Mesendoderm (in vitro differentiated cells): Measurements from ENCODE around the gene CLINT1.

Experiments used
- DNase-seq: peaks from one replicate; pipeline ENCODE4 v3.0.0; 2013
- H2AK5ac ChIP-seq: 2 replicates; pipeline ENCODE4 v1.6.1; 2013; ENCODE audit warnings: low read length, inconsistent platforms
- H2BK120ac ChIP-seq: 2 replicates; pipeline ENCODE4 v1.6.1; 2013; ENCODE audit warnings: low read depth, mild to moderate bottlenecking, low read length, moderate library complexity, mixed read lengths
- H2BK15ac ChIP-seq: replicated peaks from 2 replicates; pipeline ENCODE4 v1.6.1; 2013; ENCODE audit warnings: low read depth, mild to moderate bottlenecking, moderate library complexity
- H2BK5ac ChIP-seq: 2 replicates; pipeline ENCODE4 v1.6.1; 2013; ENCODE audit warnings: low read length, inconsistent platforms
- H3K18ac ChIP-seq: 2 replicates; pipeline ENCODE4 v1.6.1; 2013; ENCODE audit warnings: mild to moderate bottlenecking, low read length, mixed read lengths
- H3K23ac ChIP-seq: one replicate; pipeline ENCODE4 v1.6.1; 2013; ENCODE audit warnings: low read length
- H3K27ac ChIP-seq: 2 replicates; pipeline ENCODE4 v1.5.1; 2013; ENCODE audit warnings: low read depth, mild to moderate bottlenecking, inconsistent platforms, low read length, moderate library complexity
- H3K27me3 ChIP-seq: 2 replicates; pipeline ENCODE4 v1.6.1; 2013; ENCODE audit warnings: low read length, control low read depth, mild to moderate bottlenecking, inconsistent platforms; ENCODE audit not compliant: insufficient read depth, poor library complexity
- H3K36me3 ChIP-seq: 2 replicates; pipeline ENCODE4 v1.6.1; 2013; ENCODE audit warnings: low read length, inconsistent platforms; ENCODE audit not compliant: control insufficient read depth, insufficient read depth
- H3K4ac ChIP-seq: one replicate; pipeline ENCODE4 v1.6.1; 2013; ENCODE audit warnings: low read depth, mild to moderate bottlenecking, low read length, moderate library complexity
- H3K4me1 ChIP-seq: 2 replicates; pipeline ENCODE4 v1.6.1; 2013; ENCODE audit warnings: low read depth, low read length, inconsistent platforms; ENCODE audit not compliant: control insufficient read depth
- H3K4me2 ChIP-seq: 2 replicates; pipeline ENCODE4 v1.6.1; 2013; ENCODE audit warnings: low read length
- H3K4me3 ChIP-seq: 2 replicates; pipeline ENCODE4 v1.5.1; 2013; ENCODE audit warnings: mild to moderate bottlenecking, low read length
- H3K56ac ChIP-seq: one replicate; pipeline ENCODE4 v1.6.1; 2013; ENCODE audit warnings: low read length
- H3K79me1 ChIP-seq: 2 replicates; pipeline ENCODE4 v1.6.1; 2013; ENCODE audit warnings: low read length, inconsistent platforms
- H3K79me2 ChIP-seq: 2 replicates; pipeline ENCODE4 v1.6.1; 2013; ENCODE audit warnings: mild to moderate bottlenecking, low read length; ENCODE audit not compliant: control insufficient read depth, insufficient read depth
- H3K9ac ChIP-seq: 2 replicates; pipeline ENCODE4 v1.6.1; 2013; ENCODE audit warnings: low read length, inconsistent platforms
- H4K5ac ChIP-seq: one replicate; pipeline ENCODE4 v1.6.1; 2013; ENCODE audit warnings: low read length
- H4K8ac ChIP-seq: one replicate; pipeline ENCODE4 v1.6.1; 2013; ENCODE audit warnings: low read depth, mild to moderate bottlenecking, control low read depth, low read length, moderate library complexity
- WGBS: extraction: QIAGEN DNeasy Blood & Tissue Kit; methylation state at CpG from one replicate; pipeline ENCODE4 v1.1.7; 2013; ENCODE audit warnings: low lambda C conversion rate, missing lambda C conversion rate; ENCODE audit not compliant: insufficient coverage; ENCODE audit errors: extremely low coverage; 5-methylcytosine and 5-hydroxymethylcytosine counted together

The CLINT1 gene

DNA sequence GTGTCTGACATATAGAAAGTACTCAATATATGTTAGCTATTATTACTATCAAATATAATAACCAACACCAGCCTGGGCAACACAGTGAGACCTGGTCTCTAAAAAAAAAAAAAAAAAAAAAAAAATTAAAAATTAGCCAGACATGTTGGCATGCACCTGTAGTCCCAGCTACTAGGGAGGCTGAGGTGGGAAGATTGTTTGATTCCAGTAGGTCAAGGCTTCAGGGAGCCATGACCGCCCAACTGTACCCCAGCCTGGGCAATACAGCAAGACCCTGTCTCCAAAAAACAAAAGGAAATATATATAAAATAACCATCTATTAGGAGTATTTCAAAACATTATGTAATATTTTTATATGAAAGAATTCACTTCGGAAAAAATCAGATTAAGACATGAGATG, 40.6 kb downstream of the CLINT1 start:
- no peak overlapping the region for H3K4me2 ChIP-seq
- H2BK5ac ChIP-seq = no peak overlapping the region
- H3K18ac ChIP-seq = no peak overlapping the region
- H3K4ac ChIP-seq = no peak overlapping the region
- WGBS = no CpG with 5 or more reads among the region's 2 CpGs
- no peak overlapping the region for H2BK120ac ChIP-seq
- no peak overlapping the region for H3K27ac ChIP-seq
- no peak overlapping the region for H3K23ac ChIP-seq
- H3K56ac ChIP-seq = no peak overlapping the region
- peaks cover 4% of the 10 kb centered on the region for H3K79me1 ChIP-seq
- no peak for DNase-seq
- no peak overlapping the region for H3K9ac ChIP-seq
- no peak overlapping the region for H2AK5ac ChIP-seq
- H2BK15ac ChIP-seq = no peak overlapping the region
- H3K79me2 ChIP-seq = peaks cover 3% of the 10 kb centered on the region
- H3K4me1 ChIP-seq = no peaks in the 10 kb centered on the region
- no peak overlapping the region for H3K4me3 ChIP-seq
- no peak overlapping the region for H4K8ac ChIP-seq
- H3K27me3 ChIP-seq = no peaks in the 10 kb centered on the region
- H4K5ac ChIP-seq = no peak overlapping the region
- no peaks in the 10 kb centered on the region for H3K36me3 ChIP-seq

GRCh38 chr5:157817928-157818327, 41.0 kb downstream of the CLINT1 start:
- Histone ChIP-seq H3K4me2 (no peak overlapping the region), H3K23ac (no peak overlapping the region), H3K56ac (no peak overlapping the region), H3K36me3 (no peaks in the 10 kb centered on the region), H2BK120ac (no peak overlapping the region), H3K4me3 (no peak overlapping the region), H3K4me1 (no peaks in the 10 kb centered on the region), H3K27ac (no peak overlapping the region), H2AK5ac (no peak overlapping the region), H4K8ac (no peak overlapping the region), H2BK5ac (no peak overlapping the region), H3K4ac (no peak overlapping the region), H3K79me1 (peaks cover 4% of the 10 kb centered on the region), H3K9ac (no peak overlapping the region), H3K18ac (no peak overlapping the region), H3K79me2 (peaks cover 3% of the 10 kb centered on the region), H4K5ac (no peak overlapping the region), H3K27me3 (no peaks in the 10 kb centered on the region), H2BK15ac (no peak overlapping the region)
- DNase-seq = no peak
- WGBS = no CpG with 5 or more reads among the region's 2 CpGs

DNA sequence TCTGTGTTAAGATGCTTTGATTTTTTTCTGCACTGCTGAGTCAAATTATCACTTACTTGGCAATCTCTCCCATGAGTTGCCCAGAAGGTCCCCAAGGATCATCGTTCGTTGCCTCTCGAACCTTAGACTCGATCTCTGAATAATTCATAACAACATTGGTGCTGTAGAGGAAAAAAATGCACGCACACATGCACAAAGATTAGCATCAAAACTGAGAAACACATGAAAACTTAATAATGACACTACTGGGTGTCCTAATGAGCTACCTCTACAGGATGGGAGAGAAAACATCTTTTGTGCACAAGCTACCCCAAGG, 41.6 kb downstream of the CLINT1 start:
- no peak for DNase-seq
- Histone ChIP-seq H3K27ac (no peak overlapping the region), H3K56ac (no peak overlapping the region), H3K23ac (no peak overlapping the region), H3K4me3 (no peak overlapping the region), H3K9ac (no peak overlapping the region), H3K79me2 (peaks cover 3% of the 10 kb centered on the region), H4K8ac (no peak overlapping the region), H2BK15ac (no peak overlapping the region), H3K27me3 (no peaks in the 10 kb centered on the region), H3K4me2 (no peak overlapping the region), H3K79me1 (peaks cover 4% of the 10 kb centered on the region), H2BK5ac (no peak overlapping the region), H2BK120ac (no peak overlapping the region), H3K18ac (no peak overlapping the region), H4K5ac (no peak overlapping the region), H2AK5ac (no peak overlapping the region), H3K4me1 (no peaks in the 10 kb centered on the region), H3K4ac (no peak overlapping the region), H3K36me3 (no peaks in the 10 kb centered on the region)
- whole genome bisulfite sequencing = no CpG with 5 or more reads among the region's 5 CpGs

DNA sequence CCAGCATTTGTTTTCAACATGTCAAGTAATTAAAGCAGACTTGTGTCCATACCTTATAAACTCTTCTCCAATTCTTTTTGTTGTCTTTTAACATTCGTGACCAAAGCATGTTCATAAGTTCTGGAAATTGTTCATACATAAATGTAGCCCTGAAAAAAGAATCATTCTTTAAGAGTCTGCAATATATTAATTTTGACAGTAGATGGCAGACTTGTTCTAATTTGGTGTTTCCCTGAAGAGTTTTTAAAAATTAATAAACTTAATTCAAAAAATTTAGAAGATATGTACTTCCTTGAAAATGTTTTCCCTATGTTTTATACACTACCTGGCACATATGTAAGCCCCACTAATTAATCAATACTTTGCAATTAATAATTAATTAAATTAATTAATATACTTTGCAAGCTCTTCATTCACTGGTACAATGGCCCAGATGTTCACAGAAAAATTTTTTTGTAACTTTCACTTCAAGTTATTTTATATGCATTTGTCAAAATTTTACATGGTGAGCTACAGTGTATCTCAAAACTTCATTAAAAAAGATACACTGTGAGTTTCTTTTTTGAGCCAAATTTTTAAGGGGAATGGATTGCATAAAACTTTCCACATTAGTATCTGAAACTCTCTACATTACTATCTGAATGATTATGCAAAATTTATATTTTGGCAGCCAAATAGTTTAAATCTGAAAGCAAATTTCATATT, 42.1 kb downstream of the CLINT1 start:
- DNase-seq = no peak

DNA sequence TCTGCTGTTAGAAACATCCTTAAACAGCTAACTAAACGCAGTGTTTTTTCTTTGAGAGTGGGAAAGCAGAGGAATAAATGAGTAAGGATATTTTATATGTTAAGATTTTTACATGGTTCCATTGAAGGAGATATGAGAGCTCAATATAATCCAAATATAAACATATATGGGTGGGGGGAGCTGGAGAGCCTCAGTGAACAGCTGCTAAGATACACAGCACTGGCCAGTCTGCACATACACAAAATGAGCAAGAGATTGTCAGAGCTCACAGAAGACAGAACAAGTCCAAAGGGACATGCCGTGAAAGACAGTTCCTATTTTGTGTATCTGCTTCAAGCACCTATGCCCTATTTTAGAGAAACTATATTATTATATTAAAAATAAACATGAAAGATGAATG, 46.9 kb downstream of the CLINT1 start:
- H3K27me3 ChIP-seq = no peaks in the 10 kb centered on the region
- H3K56ac ChIP-seq = no peak overlapping the region
- no peak overlapping the region for H3K4ac ChIP-seq
- no peak overlapping the region for H3K4me2 ChIP-seq
- no peak for DNase-seq
- WGBS = no CpG with 5 or more reads among the region's 2 CpGs
- no peak overlapping the region for H2BK120ac ChIP-seq
- H3K4me1 ChIP-seq = no peaks in the 10 kb centered on the region
- H3K79me1 ChIP-seq = peaks cover 2% of the 10 kb centered on the region
- H2BK15ac ChIP-seq = no peak overlapping the region
- no peak overlapping the region for H3K9ac ChIP-seq
- H3K27ac ChIP-seq = no peak overlapping the region
- H4K5ac ChIP-seq = no peak overlapping the region
- no peaks in the 10 kb centered on the region for H3K36me3 ChIP-seq
- H4K8ac ChIP-seq = no peak overlapping the region
- no peak overlapping the region for H2AK5ac ChIP-seq
- no peak overlapping the region for H3K23ac ChIP-seq
- H3K79me2 ChIP-seq = no peaks in the 10 kb centered on the region
- H3K18ac ChIP-seq = no peak overlapping the region
- no peak overlapping the region for H3K4me3 ChIP-seq
- no peak overlapping the region for H2BK5ac ChIP-seq

More for the DNA sequence above, 42.1 kb downstream of the CLINT1 start:
- Histone ChIP-seq H3K18ac (no peak overlapping the region), H3K4me2 (no peak overlapping the region), H2BK120ac (no peak overlapping the region), H3K4ac (no peak overlapping the region), H3K56ac (no peak overlapping the region), H3K27ac (no peak overlapping the region), H4K8ac (no peak overlapping the region), H3K27me3 (no peaks in the 10 kb centered on the region), H4K5ac (no peak overlapping the region), H3K4me1 (no peaks in the 10 kb centered on the region), H3K36me3 (no peaks in the 10 kb centered on the region), H3K23ac (no peak overlapping the region), H3K79me2 (peaks cover 3% of the 10 kb centered on the region), H2BK15ac (no peak overlapping the region), H3K4me3 (no peak overlapping the region), H3K79me1 (peaks cover 4% of the 10 kb centered on the region), H3K9ac (no peak overlapping the region), H2BK5ac (no peak overlapping the region), H2AK5ac (no peak overlapping the region)
- WGBS = no CpG with 5 or more reads among the region's 1 CpG

GRCh38 chr5:157808043-157808442, 50.9 kb downstream of the CLINT1 start:
- Histone ChIP-seq H3K18ac (no peak overlapping the region), H2BK15ac (no peak overlapping the region), H3K56ac (no peak overlapping the region), H3K9ac (no peak overlapping the region), H3K27ac (no peak overlapping the region), H4K8ac (no peak overlapping the region), H3K27me3 (no peaks in the 10 kb centered on the region), H3K4me3 (no peak overlapping the region), H3K4me2 (no peak overlapping the region), H3K4me1 (no peaks in the 10 kb centered on the region), H3K79me1 (no peaks in the 10 kb centered on the region), H3K4ac (no peak overlapping the region), H2BK120ac (no peak overlapping the region), H2AK5ac (no peak overlapping the region), H3K23ac (no peak overlapping the region), H2BK5ac (no peak overlapping the region), H3K36me3 (peaks cover 2% of the 10 kb centered on the region), H4K5ac (no peak overlapping the region), H3K79me2 (no peaks in the 10 kb centered on the region)
- no peak for DNase-seq
- WGBS = no CpG with 5 or more reads among the region's 2 CpGs
